RWPE1 (cell line): ENCODE results near the gene INF2.

ENCODE experiments used
- CTCF ChIA-PET: fragments of 350-600 bp; sonication (Branson Sonifier 250); formaldehyde crosslinking; extraction: SDS; loops from one replicate; lab custom pipeline; 2021; lab: Yijun Ruan, JAX
- POLR2A ChIA-PET: fragments of 400-600 bp; formaldehyde crosslinking; extraction: SDS; loops from one replicate; lab custom pipeline; 2020; ENCODE audit warnings: antibody characterized with exemption; ENCODE audit not compliant: low non-redundant PET; lab: Yijun Ruan, JAX
- DNase-seq: peaks from one replicate; pipeline ENCODE4 v3.0.0; 2012; ENCODE audit warnings: low spot score
- H3K27ac ChIP-seq: fragments of 450-650 bp; 2 replicates; pipeline ENCODE4 v1.5.1; 2017
- TF ChIP-seq, protein P1 (sequence below): fragments of 450-650 bp; conservative IDR thresholded peaks from 2 replicates; pipeline ENCODE4 v1.5.1; 2017; ENCODE audit warnings: low read depth, mild to moderate bottlenecking

Gene INF2

DNA sequence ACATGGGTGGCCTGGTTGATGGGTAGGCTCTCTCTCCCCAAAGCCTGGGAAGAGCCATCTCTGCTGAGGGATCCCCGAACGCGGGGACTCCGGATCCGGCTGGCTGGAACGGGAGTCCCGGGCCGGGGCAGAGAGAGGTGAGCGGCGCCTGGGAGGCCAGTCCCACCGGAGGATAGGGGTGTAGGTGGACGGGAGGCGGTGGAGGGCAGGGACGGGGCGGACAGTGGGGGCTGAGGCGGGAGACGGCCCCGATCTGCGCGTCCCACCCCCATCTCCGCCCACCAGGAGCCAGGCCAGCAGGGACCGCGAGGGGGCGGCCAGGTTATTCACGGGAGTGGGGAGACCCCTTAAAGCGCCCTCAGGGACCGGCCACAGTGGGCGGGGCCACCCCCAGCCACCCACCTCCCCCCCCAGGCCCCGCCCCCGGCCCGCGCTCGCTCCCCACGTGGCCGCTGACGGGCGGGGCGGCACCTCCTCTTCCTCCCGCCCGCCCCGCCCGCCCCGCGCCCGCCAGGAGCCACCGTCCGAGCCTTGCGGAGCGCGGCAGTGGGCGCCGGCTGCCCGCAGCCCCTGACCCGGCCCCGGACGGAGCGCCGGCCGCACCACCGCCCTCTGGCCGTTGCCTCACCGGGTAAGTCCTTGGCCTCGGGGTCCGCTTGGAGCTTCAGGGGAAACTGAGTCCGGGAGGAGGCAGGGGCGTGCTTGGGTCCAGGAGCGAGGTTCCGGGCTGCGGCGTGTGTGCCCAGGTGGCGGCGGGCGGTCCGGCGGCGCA, at the start of gene INF2:
INF2 (plus strand) TSS at position 510 of the 772 bp plus-strand sequence. CDS start 11,748 bp downstream, outside the sequence.
- peak; percentile 85 for DNase-seq
- CTCF ChIA-PET, result interaction anchor here (1.2 kb wide), 1 partner anchor 24 kb away, joined by 3 read pairs; no protein-coding TSS in a partner anchor
- H3K27ac ChIP-seq, result peak within 1 kb of the TSS; percentile 100

GRCh38 chr14:104639885-104640548, 49.4 kb upstream of the INF2 start:
- no peak overlapping the region for H3K27ac ChIP-seq
- POLR2A ChIA-PET, result no interaction called here
- CTCF ChIA-PET, result interaction anchor here (0.6 to 1.4 kb wide), 11 partner anchors 13 to 575 kb away, joined by 3 to 6 read pairs (median 4); no protein-coding TSS in a partner anchor
- DNase-seq, result peak; percentile 75
- TF ChIP-seq, protein P1, sequence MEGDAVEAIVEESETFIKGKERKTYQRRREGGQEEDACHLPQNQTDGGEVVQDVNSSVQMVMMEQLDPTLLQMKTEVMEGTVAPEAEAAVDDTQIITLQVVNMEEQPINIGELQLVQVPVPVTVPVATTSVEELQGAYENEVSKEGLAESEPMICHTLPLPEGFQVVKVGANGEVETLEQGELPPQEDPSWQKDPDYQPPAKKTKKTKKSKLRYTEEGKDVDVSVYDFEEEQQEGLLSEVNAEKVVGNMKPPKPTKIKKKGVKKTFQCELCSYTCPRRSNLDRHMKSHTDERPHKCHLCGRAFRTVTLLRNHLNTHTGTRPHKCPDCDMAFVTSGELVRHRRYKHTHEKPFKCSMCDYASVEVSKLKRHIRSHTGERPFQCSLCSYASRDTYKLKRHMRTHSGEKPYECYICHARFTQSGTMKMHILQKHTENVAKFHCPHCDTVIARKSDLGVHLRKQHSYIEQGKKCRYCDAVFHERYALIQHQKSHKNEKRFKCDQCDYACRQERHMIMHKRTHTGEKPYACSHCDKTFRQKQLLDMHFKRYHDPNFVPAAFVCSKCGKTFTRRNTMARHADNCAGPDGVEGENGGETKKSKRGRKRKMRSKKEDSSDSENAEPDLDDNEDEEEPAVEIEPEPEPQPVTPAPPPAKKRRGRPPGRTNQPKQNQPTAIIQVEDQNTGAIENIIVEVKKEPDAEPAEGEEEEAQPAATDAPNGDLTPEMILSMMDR, result peak; percentile 95

More for the DNA sequence above, at the start of gene INF2:
- POLR2A ChIA-PET, result no interaction called here
- TF ChIP-seq, protein P1, result no peak

DNA sequence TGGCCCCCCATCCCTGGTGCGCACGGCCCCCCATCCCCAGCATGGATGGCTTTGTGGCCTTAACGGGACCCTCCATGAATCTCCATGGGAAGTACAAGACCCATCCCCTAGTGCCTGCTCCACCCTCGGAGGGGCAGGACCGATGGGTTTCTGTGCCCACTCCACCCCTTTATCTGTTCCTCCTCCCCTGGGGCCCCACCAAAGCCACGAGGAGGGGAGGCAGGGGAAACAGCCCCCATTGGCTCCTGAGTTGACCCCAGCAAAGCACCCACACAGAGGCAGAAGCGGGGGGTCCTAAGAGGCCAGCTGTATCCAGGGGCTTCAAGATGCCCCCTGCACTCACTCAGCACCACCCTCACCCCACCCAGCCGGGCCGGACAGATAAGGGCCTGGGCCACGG, 48.7 kb upstream of the INF2 start:
- DNase-seq, result no peak
- ChIA-PET CTCF (interaction anchor here (0.6 to 1.4 kb wide), 6 partner anchors 38 to 576 kb away, joined by 3 to 6 read pairs (median 4); no protein-coding TSS in a partner anchor), POLR2A (no interaction called here)
- TF ChIP-seq, protein P1, result no peak
- H3K27ac ChIP-seq, result no peak overlapping the region

- TF ChIP-seq, protein P1, result no peak
- no peak overlapping the region for H3K27ac ChIP-seq
- no peak for DNase-seq
- ChIA-PET CTCF (interaction anchor here (0.6 kb wide), 1 partner anchor 490 kb away, joined by 4 read pairs; no protein-coding TSS in a partner anchor), POLR2A (no interaction called here)
Measured at GRCh38 chr14:104641753-104642539, 47.5 kb upstream of the INF2 start.

DNA sequence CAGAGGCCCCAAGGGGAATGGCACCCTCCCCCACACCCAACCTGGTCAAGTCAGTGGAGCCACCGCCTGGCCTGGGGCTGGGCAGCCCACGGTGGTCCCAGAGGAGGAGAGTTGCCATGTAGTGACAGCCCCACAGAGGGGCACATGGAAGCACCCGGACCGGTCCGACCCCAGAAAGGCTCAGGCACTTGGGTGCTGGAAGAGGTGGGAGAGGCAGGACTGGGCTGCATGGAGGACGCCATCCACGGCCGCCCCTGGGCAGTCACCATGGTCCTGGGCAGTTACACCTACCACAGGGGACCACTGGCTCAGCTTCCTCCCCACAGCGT, 46.9 kb upstream of the INF2 start:
- H3K27ac ChIP-seq, result no peak overlapping the region
- POLR2A ChIA-PET, result no interaction called here
- DNase-seq, result no peak
- TF ChIP-seq, protein P1, result no peak
- CTCF ChIA-PET, result interaction anchor here (0.7 kb wide), 1 partner anchor 269 kb away, joined by 4 read pairs; no protein-coding TSS in a partner anchor

- TF ChIP-seq, protein P1, result no peak
- no peak for DNase-seq
- POLR2A ChIA-PET, result no interaction called here
- CTCF ChIA-PET, result interaction anchor here (0.7 kb wide), 1 partner anchor 270 kb away, joined by 4 read pairs; no protein-coding TSS in a partner anchor
- H3K27ac ChIP-seq, result no peak overlapping the region
Measured at GRCh38 chr14:104643306-104643705, 46.1 kb upstream of the INF2 start.
